ENCODE measurements around the gene KDM2A.

- TF ChIP-seq, protein P1, sequence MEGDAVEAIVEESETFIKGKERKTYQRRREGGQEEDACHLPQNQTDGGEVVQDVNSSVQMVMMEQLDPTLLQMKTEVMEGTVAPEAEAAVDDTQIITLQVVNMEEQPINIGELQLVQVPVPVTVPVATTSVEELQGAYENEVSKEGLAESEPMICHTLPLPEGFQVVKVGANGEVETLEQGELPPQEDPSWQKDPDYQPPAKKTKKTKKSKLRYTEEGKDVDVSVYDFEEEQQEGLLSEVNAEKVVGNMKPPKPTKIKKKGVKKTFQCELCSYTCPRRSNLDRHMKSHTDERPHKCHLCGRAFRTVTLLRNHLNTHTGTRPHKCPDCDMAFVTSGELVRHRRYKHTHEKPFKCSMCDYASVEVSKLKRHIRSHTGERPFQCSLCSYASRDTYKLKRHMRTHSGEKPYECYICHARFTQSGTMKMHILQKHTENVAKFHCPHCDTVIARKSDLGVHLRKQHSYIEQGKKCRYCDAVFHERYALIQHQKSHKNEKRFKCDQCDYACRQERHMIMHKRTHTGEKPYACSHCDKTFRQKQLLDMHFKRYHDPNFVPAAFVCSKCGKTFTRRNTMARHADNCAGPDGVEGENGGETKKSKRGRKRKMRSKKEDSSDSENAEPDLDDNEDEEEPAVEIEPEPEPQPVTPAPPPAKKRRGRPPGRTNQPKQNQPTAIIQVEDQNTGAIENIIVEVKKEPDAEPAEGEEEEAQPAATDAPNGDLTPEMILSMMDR (conservative IDR thresholded peaks at IDR 0.05; ENCODE audit: low read length) = no peak
- no peak for TF ChIP-seq EZH2phosphoT487 (IDR thresholded peaks at IDR 0.05; ENCODE audit: borderline replicate concordance)
Observed at GRCh38 chr11:67233584-67234190, 114.6 kb downstream of the KDM2A start.
